HCT116 (cell line): ENCODE data around the gene SYNGR1.

Source experiments
- CEBPB ChIP-seq: IDR thresholded peaks from 2 replicates; pipeline ENCODE4 v1.6.1; 2012; ENCODE audit warnings: low read depth
- EZH2 ChIP-seq: fragments of 200-600 bp; sonication (generic); IDR thresholded peaks from 2 replicates; pipeline ENCODE4 v1.6.1; 2017; ENCODE audit warnings: antibody characterized with exemption, mixed run types
- POLR2A ChIP-seq: IDR thresholded peaks from 2 replicates; pipeline ENCODE4 v1.7.0; 2011; ENCODE audit warnings: borderline replicate concordance; ENCODE audit not compliant: insufficient read depth, insufficient read length; ENCODE audit errors: extremely low read depth
- POLR2AphosphoS5 ChIP-seq: IDR thresholded peaks from 2 replicates; pipeline ENCODE4 v1.6.1; 2011; ENCODE audit warnings: mild to moderate bottlenecking, low read depth, low read length, moderate library complexity
- SIN3A ChIP-seq: IDR thresholded peaks from 2 replicates; pipeline ENCODE4 v1.6.1; 2012; ENCODE audit warnings: low read depth
- SP1 ChIP-seq: IDR thresholded peaks from 2 replicates; pipeline ENCODE4 v1.6.1; 2012; ENCODE audit warnings: low read depth
- TF ChIP-seq, protein P1 (sequence below), 3 experiments: fragments of 200-600 bp in 1 of 3; sonication (generic) in 1 of 3; IDR thresholded peaks in 2 of 3; conservative IDR thresholded peaks in 1 of 3; 2 replicates each; pipeline ENCODE4 v1.5.1; 2012 to 2017; ENCODE audit warnings: low read depth in 2 of 3, low read length in 2 of 3, antibody characterized with exemption in 1 of 3, borderline replicate concordance in 1 of 3, control low read depth in 1 of 3, mild to moderate bottlenecking in 1 of 3, mixed read lengths in 1 of 3, mixed run types in 1 of 3, moderate library complexity in 1 of 3; ENCODE audit not compliant: insufficient read depth in 1 of 3

DNA sequence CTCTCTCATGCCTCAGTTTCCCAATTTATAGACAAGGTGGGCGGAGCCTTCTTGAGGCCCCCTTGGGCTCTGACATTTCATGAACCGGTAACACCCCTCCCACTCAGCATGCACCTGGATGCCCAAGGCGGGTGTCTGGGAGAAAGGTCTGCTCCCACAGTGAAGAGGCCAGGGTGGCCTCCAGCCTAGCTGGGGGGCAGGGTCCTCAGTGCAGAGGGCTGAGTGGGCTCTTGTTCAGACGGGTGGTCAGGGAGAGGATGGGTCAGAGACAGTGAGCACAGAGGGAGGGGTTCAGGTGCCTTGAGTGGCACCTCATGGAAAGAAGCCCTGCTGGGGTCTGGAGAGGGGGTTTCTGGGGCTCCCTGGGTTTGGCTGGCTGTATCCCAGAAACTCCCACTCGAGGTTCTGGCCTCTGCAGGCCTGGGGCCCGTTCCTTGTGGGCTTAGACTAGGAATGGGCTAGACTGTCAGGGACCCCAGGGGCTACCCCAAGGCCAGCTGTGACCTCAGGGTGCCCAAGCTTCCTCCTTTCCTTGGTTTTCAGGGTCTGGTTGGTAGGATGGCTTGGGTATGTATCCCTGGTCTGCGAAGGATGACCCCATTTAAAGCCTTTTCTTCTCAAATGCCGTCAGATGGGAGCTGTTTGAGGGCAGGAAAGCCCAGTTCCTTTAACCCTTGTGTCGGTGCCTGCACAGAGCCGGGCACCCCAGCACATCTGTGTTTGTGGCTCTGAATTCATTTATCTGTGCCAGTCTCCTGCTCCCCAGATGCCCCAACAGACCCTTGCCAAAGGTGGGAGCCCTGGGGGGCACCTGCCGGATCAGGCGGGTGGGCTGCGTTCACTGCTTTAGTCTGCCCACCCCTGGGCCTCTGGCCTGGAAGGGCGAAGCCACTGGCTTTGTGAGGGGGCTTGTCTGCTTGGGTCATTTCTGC, 1.2 kb downstream of the SYNGR1 start:
- TF ChIP-seq SP1 (no peak), POLR2A (no peak), CEBPB (no peak), EZH2 (no peak), SIN3A (no peak), POLR2AphosphoS5 (no peak)
- TF ChIP-seq, protein P1, sequence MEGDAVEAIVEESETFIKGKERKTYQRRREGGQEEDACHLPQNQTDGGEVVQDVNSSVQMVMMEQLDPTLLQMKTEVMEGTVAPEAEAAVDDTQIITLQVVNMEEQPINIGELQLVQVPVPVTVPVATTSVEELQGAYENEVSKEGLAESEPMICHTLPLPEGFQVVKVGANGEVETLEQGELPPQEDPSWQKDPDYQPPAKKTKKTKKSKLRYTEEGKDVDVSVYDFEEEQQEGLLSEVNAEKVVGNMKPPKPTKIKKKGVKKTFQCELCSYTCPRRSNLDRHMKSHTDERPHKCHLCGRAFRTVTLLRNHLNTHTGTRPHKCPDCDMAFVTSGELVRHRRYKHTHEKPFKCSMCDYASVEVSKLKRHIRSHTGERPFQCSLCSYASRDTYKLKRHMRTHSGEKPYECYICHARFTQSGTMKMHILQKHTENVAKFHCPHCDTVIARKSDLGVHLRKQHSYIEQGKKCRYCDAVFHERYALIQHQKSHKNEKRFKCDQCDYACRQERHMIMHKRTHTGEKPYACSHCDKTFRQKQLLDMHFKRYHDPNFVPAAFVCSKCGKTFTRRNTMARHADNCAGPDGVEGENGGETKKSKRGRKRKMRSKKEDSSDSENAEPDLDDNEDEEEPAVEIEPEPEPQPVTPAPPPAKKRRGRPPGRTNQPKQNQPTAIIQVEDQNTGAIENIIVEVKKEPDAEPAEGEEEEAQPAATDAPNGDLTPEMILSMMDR (IDR thresholded peaks at IDR 0.05 in 2 of 3, conservative IDR thresholded peaks at IDR 0.05 in 1 of 3; ENCODE audit: borderline replicate concordance in 1 of 3, insufficient read depth in 1 of 3, low read depth in 2 of 3, low read length in 2 of 3) = no peak
